RWPE1 (cell line): ENCODE results near the gene LCN12.

Source experiments
- CTCF ChIA-PET: fragments of 350-600 bp; sonication (Branson Sonifier 250); formaldehyde crosslinking; extraction: SDS; loops from one replicate; lab custom pipeline; 2021; lab: Yijun Ruan, JAX
- POLR2A ChIA-PET: fragments of 400-600 bp; formaldehyde crosslinking; extraction: SDS; loops from one replicate; lab custom pipeline; 2020; ENCODE audit warnings: antibody characterized with exemption; ENCODE audit not compliant: low non-redundant PET; lab: Yijun Ruan, JAX
- DNase-seq: peaks from one replicate; pipeline ENCODE4 v3.0.0; 2012; ENCODE audit warnings: low spot score
- H3K27ac ChIP-seq: fragments of 450-650 bp; 2 replicates; pipeline ENCODE4 v1.5.1; 2017
- TF ChIP-seq, protein P1 (sequence below): fragments of 450-650 bp; conservative IDR thresholded peaks from 2 replicates; pipeline ENCODE4 v1.5.1; 2017; ENCODE audit warnings: low read depth, mild to moderate bottlenecking

LCN12 gene, protein sequence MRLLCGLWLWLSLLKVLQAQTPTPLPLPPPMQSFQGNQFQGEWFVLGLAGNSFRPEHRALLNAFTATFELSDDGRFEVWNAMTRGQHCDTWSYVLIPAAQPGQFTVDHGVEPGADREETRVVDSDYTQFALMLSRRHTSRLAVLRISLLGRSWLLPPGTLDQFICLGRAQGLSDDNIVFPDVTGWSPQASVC

DNA sequence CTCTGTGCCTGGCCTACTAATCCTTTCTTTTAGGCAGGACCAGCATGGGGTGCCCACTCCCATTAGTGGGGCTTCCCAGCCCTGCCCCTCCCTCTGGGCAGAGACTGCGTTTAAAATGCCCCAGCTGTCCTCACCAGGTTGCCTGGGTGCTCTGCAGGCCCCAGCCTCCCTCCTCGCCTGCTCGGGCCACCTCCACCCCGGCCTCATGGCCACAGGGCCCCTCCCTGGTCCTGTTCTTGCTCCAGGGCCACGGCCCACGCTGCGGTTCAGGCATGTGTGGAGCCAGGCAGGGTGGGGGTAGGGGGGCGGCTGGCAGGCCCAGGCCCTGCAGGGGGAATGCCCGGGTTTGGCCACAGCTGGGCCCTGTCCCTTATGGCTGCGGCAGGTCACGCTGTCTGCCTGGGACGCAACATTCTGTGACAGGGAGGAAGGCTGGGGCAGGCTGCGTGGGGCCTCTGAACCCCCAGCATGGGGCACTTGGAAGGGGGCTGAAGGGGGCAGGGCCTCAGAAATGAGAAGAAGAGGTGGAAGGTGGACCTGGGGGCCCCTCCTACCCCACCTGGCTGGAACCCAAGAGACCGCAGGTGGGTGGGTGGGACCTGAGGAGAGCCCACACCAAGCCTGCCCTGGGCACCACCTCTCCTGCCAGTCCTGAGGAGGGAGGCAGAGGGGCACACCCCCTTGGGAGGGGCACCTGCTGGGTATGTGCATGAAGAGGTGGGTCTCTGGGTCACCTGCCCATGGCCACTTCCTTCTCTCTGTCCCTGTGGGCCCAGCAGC lies at the start of gene LCN12:
LCN12 (plus strand) TSS at position 733 of the 780 bp plus-strand sequence. CDS start 55 bp downstream, outside the sequence.
- TF ChIP-seq, protein P1, sequence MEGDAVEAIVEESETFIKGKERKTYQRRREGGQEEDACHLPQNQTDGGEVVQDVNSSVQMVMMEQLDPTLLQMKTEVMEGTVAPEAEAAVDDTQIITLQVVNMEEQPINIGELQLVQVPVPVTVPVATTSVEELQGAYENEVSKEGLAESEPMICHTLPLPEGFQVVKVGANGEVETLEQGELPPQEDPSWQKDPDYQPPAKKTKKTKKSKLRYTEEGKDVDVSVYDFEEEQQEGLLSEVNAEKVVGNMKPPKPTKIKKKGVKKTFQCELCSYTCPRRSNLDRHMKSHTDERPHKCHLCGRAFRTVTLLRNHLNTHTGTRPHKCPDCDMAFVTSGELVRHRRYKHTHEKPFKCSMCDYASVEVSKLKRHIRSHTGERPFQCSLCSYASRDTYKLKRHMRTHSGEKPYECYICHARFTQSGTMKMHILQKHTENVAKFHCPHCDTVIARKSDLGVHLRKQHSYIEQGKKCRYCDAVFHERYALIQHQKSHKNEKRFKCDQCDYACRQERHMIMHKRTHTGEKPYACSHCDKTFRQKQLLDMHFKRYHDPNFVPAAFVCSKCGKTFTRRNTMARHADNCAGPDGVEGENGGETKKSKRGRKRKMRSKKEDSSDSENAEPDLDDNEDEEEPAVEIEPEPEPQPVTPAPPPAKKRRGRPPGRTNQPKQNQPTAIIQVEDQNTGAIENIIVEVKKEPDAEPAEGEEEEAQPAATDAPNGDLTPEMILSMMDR = no peak
- ChIA-PET CTCF (interaction anchor here (1.2 to 3.0 kb wide), 2 partner anchors 83 to 93 kb away, joined by 3 to 20 read pairs; no protein-coding TSS in a partner anchor), POLR2A (no interaction called here)
- DNase-seq = no peak
- H3K27ac ChIP-seq = peak within 1 kb of the TSS; percentile 89

DNA sequence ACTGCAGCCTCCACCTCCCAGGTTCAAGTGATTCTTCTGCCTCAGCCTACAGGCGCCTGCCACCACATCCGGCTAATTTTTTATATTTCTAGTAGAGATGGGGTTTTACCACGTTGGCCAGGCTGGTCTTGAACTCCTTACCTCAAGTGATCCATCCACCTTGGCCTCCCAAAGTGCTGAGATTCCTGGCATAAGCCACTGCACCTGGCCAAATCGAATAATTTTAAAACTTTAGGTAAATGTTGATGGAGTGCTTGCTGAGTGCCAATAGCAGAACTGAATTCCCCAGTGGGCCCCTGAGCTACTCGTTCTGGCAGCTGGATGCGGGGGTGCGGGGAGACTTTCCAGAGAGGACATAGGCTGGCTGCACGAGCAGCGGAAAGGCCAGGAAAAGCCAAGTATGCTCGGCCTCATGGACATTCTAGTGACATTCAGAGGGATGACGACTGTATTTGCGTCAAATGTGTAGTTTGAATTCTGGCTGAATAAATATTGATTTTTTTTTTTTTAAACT lies 49.0 kb upstream of the LCN12 start:
- peak overlapping the region; percentile 80 for H3K27ac ChIP-seq
- ChIA-PET CTCF (interaction anchor here (0.5 kb wide), 2 partner anchors 10 to 30 kb away, joined by 3 to 9 read pairs; no protein-coding TSS in a partner anchor), POLR2A (no interaction called here)
- DNase-seq = no peak
- TF ChIP-seq, protein P1 = no peak

DNA sequence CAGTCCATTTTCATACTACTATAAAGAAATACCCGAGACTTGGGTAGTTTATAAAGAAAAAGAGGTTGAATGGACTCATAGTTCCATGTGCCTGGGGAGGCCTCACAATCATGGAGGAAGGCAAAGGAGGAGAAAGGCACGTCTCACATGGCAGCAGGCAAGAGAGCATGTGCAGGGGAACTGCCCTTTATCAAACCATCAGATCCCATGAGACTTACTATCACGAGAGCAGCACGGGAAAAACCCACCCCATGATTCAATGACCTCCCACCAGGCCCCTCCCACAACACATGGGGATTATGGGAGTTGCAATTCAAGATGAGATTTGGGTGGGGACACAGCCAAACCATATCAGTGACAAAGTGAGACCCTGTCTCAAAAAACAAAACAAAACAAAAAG lies 45.8 kb upstream of the LCN12 start:
- POLR2A ChIA-PET = no interaction called here
- CTCF ChIA-PET = no interaction called here
- DNase-seq = no peak
- TF ChIP-seq, protein P1 = no peak
- peak overlapping the region; percentile 20; the same call in 1 of the 2 replicates for H3K27ac ChIP-seq

DNA sequence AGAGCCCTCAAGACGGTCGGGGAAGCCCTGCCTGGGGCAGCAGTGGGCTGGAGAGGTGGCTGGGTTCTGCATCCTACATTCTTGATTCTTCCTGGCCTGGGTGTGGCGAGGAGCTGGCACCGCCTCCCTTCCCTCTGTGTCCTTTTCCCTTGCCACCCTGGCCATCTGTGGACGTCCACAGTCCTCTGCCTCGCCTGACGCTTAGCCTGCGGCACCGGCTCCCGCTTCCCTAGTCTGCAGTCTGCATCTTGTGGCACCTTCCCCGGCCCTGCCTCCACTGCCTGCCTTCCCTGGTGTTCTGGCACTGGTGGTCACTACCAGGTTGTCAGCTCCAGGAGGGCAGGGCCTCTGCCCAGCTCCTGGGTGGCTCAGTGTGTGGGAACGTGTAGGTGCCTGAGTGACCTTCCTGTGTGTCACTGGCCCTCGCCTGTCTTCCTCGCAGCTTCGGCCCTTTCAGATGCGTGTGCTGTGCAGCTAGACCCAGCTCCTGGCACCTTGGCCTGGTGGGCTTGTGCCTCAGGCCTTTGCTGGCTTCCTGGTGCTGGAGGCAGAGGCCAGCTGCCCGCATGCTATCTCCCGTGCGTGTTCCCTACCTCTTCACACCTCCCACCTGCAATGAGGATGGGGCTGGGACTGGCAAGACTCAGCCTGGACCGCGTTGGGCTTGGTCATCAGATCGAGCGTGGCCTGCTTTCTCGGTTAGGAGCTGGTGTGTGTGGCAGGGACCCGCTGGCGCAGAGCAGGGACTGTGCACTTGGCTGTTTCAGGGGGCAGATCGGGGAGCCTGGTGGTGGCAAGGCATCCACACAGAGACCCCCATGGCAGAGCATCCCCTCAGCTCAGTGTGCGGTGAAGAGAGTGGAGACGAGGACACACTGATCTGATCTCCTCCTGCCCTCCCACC lies 44.8 kb upstream of the LCN12 start:
- ChIA-PET POLR2A (interaction anchor here (0.6 kb wide), 1 partner anchor 16 kb away, joined by 5 read pairs; no protein-coding TSS in a partner anchor), CTCF (interaction anchor here (0.5 to 0.6 kb wide), 2 partner anchors 23 to 37 kb away, joined by 3 read pairs; no protein-coding TSS in a partner anchor)

DNA sequence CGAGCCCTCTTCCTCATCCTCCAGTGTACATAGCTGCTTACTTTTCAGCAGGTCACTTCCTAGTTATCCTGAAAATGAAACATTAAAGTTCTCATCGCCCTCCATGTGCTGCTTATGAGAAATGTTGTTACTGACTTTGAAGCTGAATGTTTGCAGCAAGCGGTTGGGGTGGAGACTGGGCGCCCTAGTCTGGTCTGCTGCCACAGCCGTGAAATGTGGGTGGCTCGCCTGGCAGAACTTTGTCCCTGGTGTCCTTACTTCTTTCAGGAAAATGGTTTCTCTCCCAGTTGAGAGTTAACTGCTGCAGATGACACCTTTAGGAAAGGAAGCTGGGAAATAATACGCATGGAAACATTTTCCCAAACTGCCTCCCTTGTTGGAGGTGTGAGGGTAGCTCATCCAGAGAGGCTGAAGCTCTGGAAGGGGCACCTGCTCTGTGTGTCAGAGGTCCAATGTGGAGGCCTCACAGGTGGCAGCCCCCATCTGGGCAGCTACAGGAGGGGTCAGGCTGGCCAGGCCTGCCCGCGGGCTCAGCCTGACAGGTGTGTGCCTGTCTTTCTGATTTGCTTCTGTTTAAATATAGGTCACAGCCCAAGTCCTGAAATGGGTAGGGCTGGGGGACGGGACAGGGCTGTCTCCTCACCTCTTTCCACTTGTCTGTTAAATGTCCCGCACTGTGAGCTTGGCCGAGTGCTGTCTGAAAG lies 41.7 kb upstream of the LCN12 start:
- TF ChIP-seq, protein P1 = no peak
- POLR2A ChIA-PET = interaction anchor here (0.7 kb wide), 1 partner anchor 86 kb away, joined by 3 read pairs; no protein-coding TSS in a partner anchor
- no peak for DNase-seq

More for the DNA sequence above, 44.8 kb upstream of the LCN12 start:
- TF ChIP-seq, protein P1 = no peak
- DNase-seq = no peak
- peak overlapping the region; percentile 20 for H3K27ac ChIP-seq

More for the DNA sequence above, 41.7 kb upstream of the LCN12 start:
- CTCF ChIA-PET = interaction anchor here (0.6 to 0.9 kb wide), 3 partner anchors 9 to 29 kb away, joined by 3 to 4 read pairs (median 3); no protein-coding TSS in a partner anchor
- peak overlapping the region; percentile 2 for H3K27ac ChIP-seq
